ENCODE measurements around the gene G3BP1.
"Not testable (repeated sequence)": the region's sequence is repeated elsewhere in the genome, so short reads cannot be mapped to it uniquely, and the experiment has no call there.

Gene G3BP1

GRCh38 chr5:151860867-151861266 lies 89.1 kb downstream of the G3BP1 start:
- not testable (repeated sequence) for H3K4me3 ChIP-seq (ENCODE audit: extremely low read depth, insufficient read depth, low read length, poor library complexity, severe bottlenecking); H3K27ac ChIP-seq (ENCODE audit: low read depth, low read length, severe bottlenecking); H3K9me3 ChIP-seq (ENCODE audit: control insufficient read depth, low read length); H3K4me1 ChIP-seq (ENCODE audit: control insufficient read depth, insufficient read depth, low read length, poor library complexity, severe bottlenecking); H3K36me3 ChIP-seq (ENCODE audit: control insufficient read depth, insufficient read depth, low read length)
- no CpG with 5 or more reads among the region's 4 CpGs for WGBS, 2 experiments (ENCODE audit: insufficient coverage in 2 of 2)
